Skin of body (tissue), 2 donors: ENCODE data around the gene PTGES. TPM values are rescaled to one million over a fixed set of nuclear protein-coding genes. Genes with fewer than 3 reads are reported as not detected.

ENCODE experiments used
- DNase-seq: peaks from one replicate; lab custom pipeline; 2025; lab: John Stamatoyannopoulos, UW
- total RNA-seq: library from RNA; depleted of rRNA; stranded (reverse); fragments of >200 nt; gene quantifications from one replicate; pipeline ENCODE4 v1.2.3, GENCODE V29; 2014

The PTGES gene
- total RNA-seq, 1 donor from 2014 or later: 9.1 TPM

DNA sequence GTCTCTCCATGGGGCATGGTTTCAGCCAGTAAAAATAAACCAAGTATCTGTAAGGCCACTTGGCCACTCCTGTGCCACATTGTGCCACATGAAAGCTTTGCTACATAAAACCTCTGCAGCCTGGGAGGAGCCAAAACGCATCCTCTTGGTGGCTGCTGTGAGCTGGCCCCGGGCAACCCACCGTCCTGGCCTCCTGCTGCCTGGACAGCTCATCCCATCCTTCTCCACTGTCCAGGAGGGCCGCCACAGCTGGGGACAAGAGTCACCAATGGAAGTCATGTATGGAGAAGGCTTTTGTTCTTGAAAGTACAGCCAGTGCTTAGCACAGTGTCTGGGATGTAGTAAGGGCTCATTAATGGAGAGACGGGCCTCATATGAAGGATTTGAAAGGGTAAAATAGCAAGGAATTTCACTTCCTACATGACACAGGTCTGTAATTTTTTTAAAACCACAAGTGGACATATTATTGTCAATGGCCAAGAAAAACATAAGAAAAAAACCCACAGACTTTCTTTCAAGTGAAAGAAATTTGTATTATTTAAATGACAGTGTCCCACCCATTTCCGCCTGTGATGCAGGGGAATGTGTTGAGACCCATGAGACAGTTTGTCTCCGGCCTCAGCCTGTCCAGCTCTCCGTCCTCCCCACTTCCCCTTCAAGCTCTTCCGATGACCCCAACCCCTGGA, 6.6 kb downstream of the PTGES start:
- no peak for DNase-seq

DNA sequence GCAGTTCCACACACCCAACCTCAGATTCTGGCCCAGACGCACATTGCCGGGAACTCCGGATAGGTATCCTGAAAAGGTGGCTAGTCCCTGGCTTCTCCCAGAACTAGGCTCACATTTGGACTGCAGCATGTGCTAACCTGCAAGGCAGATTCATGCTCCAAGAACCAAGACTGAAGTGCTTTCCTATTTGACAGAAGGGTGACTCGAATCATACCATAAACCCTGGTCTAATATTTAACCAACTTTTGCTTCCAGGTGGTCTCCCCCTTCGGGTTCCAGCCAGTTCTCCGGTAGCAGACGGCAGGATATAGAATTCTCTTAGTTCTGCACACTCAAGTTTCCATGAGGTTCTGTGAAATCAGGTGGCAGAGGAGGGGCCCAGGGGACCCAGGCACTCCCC, 7.6 kb downstream of the PTGES start:
- no peak for DNase-seq

DNA sequence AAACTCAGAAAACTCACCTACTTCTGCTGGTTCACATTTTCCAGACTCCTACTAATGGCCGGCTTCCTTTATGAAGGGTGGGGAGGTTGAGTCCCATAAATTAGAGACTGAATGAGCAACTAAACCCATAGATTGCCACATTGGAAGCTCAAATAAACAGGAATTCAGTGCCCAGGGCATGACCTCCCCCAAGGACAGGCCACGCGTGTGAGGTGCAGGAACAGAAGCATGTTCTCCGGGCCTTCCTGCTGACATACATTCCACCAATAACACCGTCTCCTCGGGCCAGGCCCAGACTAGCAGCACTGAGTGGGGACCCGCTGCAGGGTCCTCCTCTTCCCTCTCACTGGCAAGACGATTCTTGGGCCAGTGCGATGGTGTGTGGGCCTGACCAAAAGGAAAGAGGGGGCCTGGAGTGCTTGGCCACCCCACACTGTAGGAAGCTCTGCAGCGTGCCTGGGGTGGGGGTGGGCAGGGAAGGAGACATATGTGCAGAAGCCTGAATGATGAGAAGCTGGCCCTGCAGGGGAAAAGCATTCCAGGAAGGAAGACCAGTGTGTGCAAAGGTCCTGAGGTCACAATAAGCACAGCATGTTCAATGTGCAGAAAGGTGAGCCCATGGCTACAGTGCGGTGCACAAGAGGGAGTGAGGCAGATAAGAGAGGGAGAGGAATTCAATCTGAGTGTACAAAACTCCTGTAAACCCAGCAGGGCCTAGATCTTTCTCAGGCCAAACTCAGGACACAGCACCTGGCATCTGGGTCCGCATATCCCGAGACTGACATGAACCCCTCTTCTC, 12.0 kb downstream of the PTGES start:
- no peak for DNase-seq

DNA sequence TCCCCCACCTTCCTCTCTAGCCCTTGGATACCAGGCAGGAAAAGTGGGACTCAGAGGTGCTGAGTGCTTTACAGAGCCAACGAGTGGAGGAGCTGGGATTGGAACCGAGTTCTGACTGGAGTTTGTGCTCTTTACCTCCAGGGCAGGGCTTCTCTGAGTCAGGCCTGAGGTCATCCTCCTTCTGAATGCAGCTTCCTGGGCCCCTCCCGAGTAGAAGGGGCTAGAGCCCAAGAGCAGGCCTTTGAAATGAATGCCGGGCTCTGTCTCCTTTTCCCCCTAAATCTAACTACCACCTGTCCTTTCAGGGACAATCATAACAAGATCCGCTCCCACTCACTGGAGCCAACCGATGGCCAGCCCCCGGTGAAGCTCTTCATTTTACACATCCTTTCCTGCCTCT, 12.7 kb downstream of the PTGES start:
- no peak for DNase-seq

DNA sequence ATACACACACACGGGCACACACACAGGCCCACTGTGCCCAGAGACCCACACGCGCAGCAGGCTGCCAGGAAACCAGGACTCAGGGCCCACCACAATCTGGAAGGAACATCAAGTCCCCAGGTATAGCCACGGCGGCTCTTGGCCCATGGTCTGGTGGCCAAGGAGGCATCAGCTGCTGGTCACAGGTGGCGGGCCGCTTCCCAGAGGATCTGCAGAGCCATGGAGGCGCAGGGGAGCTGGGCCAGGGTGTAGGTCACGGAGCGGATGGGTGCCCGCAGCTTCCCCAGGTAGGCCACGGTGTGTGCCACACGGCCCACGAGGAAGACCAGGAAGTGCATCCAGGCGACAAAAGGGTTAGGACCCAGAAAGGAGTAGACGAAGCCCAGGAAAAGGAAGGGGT, 13.4 kb downstream of the PTGES start:
- DNase-seq: no peak

DNA sequence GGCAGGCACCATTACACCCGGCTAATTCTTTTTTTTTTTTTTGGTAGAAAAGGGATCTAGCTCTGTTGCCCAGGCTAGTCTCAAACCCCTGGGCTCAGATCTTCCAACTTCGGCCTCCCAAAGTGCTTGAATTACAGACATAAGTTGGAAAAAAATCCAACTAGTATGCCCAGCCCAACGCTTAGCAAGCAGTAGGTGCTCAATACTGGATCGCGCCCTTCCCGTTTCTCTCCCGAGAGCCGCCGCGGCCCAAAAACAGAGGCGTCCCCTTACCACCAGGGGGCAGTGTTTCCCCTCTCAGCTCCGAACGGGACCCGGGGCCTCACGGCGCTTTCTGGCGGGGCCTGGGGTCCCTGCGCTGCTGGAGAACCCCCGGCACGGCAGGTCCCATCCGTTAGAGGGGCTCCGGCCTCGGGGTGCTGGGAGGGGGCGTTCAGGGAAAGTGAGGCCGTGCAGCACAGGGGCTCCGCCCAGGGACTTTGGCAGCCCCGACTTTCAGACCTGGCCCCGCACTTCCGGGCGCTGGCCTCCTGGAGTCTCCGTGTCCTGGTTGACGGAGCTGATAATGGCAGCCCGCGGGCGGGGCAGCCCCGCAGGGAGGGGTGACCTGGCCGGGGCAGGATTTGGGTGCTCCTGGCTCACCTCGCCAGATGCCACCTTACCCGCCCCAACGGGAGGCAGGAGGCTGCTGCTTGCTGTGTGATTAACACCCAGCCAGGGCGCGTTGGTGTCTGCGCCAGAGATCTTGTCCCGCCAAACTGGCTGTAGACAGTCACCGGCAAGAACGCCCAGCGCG, 15.2 kb downstream of the PTGES start:
- DNase-seq: peak; percentile 50

DNA sequence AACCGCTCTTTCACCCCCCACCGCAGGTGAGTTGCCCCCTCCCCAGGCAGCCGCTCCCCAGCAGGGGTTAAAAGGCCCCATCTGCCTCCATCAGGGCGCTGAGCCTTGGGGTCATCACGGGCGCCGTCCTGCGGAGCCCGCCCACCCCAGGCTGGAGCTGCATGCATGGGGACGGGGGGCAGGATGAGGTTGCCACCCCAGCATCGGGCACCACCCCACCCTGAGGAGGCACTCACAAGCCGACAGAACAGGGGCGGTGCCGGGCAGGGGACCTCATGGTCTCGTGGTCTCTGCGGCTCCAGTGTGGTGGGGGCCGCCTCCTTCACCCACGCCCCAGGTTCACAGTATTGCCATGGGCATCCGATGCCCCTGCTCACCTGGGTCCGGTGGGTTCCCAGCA, 16.5 kb downstream of the PTGES start:
- no peak for DNase-seq

DNA sequence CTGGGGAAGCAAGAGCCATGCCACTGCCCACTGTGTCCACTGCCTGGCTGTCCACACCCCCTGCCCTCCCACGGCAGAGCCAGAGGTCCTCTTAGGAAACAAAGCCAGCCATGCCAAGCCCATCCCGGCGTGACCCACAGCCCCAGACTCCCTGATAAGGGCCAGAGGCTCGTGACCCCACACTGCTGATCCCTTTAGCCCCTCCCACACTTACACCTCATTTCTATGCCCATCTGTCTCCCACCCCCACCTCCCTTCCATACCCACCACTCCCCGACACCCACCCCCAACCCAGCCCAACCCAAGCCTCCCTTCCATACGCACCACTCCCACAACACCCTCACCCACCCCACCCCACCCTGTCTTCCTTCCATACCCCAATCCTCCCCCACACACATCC, 17.3 kb downstream of the PTGES start:
- no peak for DNase-seq

DNA sequence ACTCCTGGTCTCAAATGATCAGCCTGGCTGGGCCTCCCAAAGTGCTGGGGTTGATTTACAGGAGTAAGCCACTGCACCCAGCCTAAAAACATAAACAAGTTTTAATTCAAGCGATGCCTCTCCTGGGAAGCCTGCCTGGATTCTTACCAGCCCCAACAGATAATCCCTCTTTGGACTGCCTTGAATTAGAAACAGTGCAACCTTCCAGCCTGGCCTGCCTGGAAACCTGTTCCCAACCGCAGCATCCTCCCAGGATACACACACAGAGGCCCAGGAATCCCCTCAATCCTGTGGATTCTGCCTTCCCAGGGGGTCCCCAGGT, 19.2 kb downstream of the PTGES start:
- DNase-seq: no peak

DNA sequence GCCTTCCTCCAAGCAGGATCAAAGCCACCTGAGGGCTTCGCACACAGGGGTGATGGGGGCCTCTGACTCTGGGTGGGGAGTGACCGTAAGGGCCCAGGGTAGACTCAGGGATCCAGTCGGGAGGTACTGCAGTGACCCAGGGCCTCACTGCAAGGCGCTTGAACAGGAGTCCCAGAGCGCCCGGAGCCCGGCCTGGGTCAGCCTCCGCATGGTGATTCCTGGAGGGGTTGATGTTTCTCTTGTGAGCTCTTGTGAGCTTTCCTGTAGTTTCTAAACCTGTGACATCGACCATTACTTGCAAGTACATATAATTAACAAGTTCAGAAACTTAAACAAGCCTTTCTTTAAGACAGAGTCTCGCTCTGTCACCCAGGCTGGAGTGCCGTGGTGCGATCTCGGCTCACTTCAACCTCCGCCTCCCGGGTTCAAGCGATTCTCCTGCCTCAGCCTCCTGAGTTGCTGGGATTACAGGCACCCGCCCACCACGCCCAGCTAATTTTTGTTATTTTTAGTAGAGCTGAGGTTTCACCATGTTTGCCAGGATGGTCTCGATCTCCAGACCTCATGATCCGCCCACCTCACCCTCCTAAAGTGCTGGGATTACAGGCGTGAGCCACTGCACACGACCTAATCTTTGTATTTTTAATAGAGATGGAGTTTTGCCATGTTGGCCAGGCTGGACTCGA, 19.8 kb downstream of the PTGES start:
- no peak for DNase-seq

DNA sequence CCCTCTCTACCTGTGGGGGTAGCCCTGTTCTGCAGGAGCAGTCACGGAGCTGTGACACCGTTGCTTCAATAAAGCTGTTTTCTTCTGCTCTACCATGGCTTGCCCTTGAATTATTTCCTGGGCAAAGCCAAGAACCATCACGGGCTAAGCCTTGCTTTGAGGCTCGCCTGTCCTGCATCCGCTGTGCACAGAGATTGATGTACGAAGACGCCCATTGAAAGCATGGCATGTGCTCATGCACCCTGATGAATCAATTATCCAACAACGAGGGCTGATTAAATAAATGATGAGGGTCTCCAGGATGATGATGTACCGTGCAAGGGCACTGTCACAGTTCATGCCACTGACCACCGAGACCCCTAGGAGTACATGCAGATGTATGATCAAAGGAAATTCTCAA, 20.7 kb downstream of the PTGES start:
- DNase-seq: no peak

DNA sequence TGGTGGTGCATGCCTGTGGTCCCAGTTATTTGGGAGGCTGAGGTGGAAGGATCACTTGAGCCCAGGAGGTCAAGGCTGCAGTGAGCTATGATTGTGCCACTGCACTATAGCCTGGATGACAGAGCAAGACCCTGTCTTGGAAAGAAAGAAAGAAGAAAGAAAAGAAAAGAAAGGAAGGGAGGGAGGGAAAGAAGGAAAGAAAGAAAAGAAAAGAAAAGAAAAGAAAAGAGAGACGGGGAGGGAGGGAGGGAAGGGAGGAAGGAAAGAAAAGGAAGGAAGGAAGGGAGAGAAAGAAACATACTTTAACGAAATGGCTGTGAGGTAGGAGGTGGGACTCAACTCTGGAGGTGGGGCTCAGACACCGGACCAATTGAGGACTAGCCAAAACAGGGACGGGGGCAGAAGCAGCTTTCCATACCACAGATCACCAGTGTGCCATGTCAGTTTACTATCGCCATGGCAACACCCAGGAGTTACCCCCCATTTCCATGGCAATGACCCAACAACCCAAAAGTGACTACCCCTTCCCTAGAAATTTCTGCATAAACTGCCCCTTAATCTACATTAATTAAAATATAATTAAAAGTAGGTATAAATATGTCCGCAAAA, 21.3 kb downstream of the PTGES start:
- DNase-seq: no peak

DNA sequence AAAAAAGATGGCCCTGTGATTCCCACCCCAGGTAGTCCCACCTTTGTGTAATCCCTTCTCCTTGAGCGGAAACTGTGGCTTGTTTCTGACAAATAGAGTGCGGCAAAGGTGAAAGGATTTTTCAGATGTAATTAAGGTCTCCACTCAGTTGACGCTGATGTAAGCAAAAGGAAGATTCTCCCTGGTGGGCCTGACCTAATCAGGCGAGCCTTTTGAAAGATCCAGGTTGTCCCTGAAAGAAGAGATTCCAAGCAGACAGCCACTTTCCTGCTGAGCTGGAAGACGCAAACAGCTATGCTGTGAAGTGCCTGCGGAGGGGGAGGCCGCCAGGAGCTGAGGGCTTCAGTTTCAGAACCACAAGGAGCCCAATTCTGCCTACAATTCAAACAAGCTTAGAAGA, 24.1 kb downstream of the PTGES start:
- DNase-seq: no peak

DNA sequence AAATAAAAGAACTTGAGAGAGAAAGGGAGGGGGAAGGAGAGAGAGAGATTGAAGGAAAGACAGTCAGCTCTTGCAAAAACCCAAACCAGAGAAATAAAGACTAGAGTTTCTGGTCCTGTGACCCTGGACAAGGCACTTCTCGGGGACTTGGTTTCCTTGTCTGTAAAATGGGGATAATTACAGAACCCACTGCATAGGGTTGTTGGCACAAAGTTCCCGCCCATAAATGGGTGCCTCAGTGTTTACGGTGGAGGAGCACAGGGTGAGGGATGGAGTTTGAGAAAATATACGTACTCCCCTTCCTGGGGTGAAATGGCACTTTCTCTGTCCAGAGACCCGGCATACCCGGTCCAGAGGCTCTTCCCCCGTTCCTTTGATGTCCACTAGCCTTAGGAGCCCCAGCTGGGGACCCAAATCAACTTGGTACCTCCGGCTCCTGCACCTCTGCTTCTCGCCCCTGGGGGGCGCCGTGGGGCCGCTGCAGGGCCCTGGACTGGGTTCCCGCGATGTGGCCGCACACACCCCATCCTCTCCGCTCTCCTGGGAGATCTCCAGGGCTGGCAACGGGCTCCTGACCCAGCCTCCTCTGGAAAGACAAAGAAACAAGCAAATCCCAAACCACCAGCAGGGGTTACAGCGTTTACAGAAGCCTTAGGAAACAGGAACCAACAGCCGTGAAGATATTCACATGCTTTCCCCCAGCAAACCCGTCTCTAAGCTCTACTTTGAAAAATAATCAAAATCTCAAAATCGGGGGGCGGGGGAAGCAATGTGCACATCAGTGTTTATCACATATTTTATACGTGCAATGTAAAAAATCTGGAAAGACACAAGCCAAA, 26.3 kb downstream of the PTGES start:
- DNase-seq: peak; percentile 85

DNA sequence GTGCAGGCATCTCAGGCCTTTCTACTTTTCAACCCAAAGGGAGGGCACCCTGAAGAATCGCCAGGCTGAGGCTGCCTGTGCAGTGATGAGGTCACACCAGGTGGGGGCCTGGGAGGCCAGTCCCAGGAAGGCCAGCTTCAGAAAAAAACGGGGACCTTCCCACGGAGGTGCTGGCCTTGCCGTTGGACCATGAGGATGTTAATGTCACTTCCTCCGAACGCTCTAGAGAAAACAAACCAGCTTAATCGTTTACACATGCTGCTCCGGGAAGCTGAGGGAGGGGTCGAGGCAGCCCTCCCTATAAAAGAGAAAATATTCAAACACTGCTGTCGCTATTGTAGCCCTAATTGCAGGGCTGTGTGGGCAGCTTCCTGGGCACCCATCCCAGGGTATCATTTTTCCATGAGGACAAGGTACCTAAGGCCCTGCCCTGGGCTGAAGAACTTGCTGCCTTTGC, 27.0 kb downstream of the PTGES start:
- DNase-seq: peak; percentile 52

DNA sequence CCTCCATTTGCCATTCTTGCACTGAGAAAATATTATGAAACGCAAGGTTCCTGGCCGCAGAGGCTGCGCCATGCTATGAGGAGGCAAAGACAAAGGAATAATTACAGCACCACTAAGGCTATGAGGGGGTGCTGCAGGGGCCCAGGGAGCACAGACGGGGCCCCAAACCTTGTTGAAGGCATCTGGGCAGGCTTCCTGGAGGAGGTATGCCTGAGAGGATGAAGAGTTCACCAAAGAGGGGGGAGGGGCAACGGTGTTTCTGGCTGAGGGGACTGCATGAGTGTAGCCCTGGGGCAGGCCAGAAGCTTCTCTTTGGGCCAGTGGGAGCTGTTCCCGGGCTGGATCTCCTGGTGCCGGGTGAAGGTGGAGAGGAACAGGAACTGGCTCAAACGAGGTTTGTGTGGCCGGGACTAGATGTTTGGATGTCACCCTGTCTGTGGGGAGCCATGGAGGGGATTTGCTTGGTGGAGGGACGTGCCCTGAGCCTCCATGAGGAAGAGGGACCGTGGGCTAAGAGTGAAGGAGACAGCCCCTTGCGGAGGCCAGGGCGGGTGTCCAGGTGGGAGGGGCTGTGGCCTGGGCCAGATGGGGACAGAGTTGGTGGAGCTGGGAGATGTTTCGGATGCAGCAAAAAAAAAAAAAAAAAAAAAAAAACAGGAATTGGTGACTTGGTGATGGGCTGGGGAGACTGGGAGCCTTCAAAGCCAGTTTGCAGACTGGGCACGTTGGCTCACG, 28.2 kb downstream of the PTGES start:
- no peak for DNase-seq

DNA sequence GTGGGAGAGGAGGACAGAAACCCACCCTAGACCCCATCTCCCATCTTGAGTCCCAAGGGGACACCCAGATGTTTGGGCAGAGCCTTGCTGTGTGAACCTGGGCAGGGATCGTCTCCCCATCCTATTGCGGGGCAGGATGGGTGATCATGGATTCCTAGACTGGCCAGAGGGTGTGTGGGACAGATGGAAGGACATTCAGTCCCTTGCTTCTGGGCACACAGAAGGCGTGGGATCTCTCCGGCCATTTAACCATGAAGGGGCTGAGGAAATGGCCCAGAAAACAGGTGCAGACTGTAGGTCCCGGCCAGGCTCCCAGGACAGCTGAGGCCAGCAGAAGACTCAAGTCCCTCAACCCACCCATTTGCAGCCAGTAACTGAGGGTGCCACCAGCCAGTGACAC, 29.9 kb downstream of the PTGES start:
- no peak for DNase-seq

DNA sequence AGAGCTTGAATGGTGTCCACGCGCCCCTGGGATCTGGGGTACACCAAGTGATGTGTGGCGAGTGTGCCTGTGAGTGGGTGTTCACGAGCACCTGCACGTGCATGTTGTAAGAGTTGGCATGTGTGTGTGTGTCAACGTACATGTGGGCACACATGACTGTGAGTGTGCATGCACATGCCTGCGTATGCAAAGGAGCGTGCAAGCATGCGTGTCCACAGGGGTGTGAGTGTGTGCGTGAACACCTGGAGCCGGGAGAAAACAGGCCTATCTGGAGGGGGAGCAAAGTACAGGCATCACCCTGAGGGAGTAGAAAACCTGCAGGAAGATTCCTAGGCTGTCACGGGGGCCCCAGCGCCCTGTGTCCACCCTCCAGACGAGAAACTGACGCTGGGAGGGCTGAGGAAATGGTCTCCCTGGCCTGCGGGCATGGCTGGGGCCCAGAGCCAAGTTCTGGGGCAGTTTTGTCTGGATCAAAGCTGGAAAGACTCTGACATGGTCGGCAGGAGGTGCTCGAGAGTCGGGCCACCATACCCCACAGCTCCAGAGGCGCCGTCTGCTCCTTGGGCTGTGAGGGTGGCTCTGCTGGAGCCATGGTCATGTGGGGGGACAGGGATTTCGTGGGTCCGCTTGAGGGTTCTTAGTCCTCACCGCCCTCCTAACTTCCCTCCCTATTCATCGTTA, 31.8 kb downstream of the PTGES start:
- DNase-seq: no peak

DNA sequence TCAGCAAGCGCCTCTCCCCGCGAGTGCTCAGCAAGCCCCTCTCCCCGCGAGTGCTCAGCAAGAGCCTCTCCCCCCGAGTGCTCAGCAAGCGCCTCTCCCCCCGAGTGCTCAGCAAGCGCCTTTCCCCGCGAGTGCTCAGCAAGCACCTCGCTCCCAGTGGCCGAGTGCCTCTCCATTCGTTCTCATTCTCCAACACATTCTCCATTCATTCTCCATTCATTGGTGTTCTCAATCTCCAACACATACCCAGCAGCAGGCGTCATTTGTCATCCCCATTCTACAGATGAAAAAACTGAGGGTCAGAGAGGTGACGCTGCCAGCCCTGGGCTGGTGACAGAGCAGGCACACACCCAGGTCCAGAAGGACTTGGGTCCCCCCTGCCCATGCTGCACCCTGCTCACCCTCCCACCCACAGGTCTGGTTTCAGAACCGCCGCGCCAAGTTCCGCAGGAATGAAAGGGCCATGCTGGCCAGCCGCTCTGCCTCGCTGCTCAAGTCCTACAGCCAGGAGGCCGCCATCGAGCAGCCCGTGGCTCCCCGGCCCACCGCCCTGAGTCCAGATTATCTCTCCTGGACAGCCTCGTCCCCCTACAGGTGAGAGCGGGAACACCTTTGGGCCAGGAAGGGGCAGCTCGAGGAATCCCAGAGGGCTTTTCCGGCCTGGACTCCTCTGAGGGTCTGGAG, 32.5 kb downstream of the PTGES start:
- DNase-seq: no peak
